ENCODE measurements around the gene COL4A5.
A peak's percentile ranks its signal among the peaks of the same experiment; 100 is the strongest.
"Not testable (repeated sequence)": the region's sequence is repeated elsewhere in the genome, so short reads cannot be mapped to it uniquely, and the experiment has no call there.

The COL4A5 gene

GRCh38 chrX:108447303-108447702 lies 7.7 kb downstream of the COL4A5 start:
- ChIA-PET CTCF (no interaction called here), POLR2A (no interaction called here)
- no peak overlapping the region for H3K4me3 ChIP-seq (ENCODE audit: low read depth, low read length)
- no peak for DNase-seq (ENCODE audit: low read depth, low spot score)
- TF ChIP-seq CTCF (IDR thresholded peaks at IDR 0.05; ENCODE audit: insufficient read depth, low read length, missing control alignments): no peak

- no peak overlapping the region for H3K4me3 ChIP-seq (ENCODE audit: low read depth, low read length)
- no peak for TF ChIP-seq CTCF (IDR thresholded peaks at IDR 0.05; ENCODE audit: insufficient read depth, low read length, missing control alignments)
- ChIA-PET POLR2A (no interaction called here), CTCF (no interaction called here)
- no peak for DNase-seq (ENCODE audit: low read depth, low spot score)
Observed at GRCh38 chrX:108453841-108454240, 14.2 kb downstream of the COL4A5 start.

- ChIA-PET POLR2A (no interaction called here), CTCF (no interaction called here)
- no peak overlapping the region for H3K4me3 ChIP-seq (ENCODE audit: low read depth, low read length)
- DNase-seq (ENCODE audit: low read depth, low spot score): no peak
- no peak for TF ChIP-seq CTCF (IDR thresholded peaks at IDR 0.05; ENCODE audit: insufficient read depth, low read length, missing control alignments)
Observed at GRCh38 chrX:108456971-108457477, 17.4 kb downstream of the COL4A5 start.

GRCh38 chrX:108464604-108465003 lies 25.0 kb downstream of the COL4A5 start:
- POLR2A ChIA-PET: no interaction called here
- DNase-seq (ENCODE audit: low read depth, low spot score): peak; percentile 26
- no peak overlapping the region for H3K4me3 ChIP-seq (ENCODE audit: low read depth, low read length)
- TF ChIP-seq CTCF (IDR thresholded peaks at IDR 0.05; ENCODE audit: insufficient read depth, low read length, missing control alignments): no peak
- CTCF ChIA-PET: no interaction called here

- no peak for TF ChIP-seq CTCF (IDR thresholded peaks at IDR 0.05; ENCODE audit: insufficient read depth, low read length, missing control alignments)
- DNase-seq (ENCODE audit: low read depth, low spot score): peak; percentile 14
- POLR2A ChIA-PET: no interaction called here
- H3K4me3 ChIP-seq (ENCODE audit: low read depth, low read length): no peak overlapping the region
- CTCF ChIA-PET: no interaction called here
Observed at GRCh38 chrX:108468486-108468885, 28.8 kb downstream of the COL4A5 start.

- CTCF ChIA-PET: no interaction called here
- no peak for DNase-seq (ENCODE audit: low read depth, low spot score)
- no peak overlapping the region for H3K4me3 ChIP-seq (ENCODE audit: low read depth, low read length)
- TF ChIP-seq CTCF (IDR thresholded peaks at IDR 0.05; ENCODE audit: insufficient read depth, low read length, missing control alignments): no peak
- POLR2A ChIA-PET: no interaction called here
Observed at GRCh38 chrX:108473979-108474378, 34.3 kb downstream of the COL4A5 start.

- POLR2A ChIA-PET; DNase-seq (ENCODE audit: low read depth, low spot score); H3K4me3 ChIP-seq (ENCODE audit: low read depth, low read length); CTCF ChIA-PET: not testable (repeated sequence)
Observed at GRCh38 chrX:108481528-108481927, 41.9 kb downstream of the COL4A5 start.
